Kidney (tissue), 14 donors: Measurements from ENCODE around the gene PLB1. TPM values are rescaled to one million over a fixed set of nuclear protein-coding genes. Genes with fewer than 3 reads are reported as not detected.
A peak's percentile ranks its signal among the peaks of the same experiment; 100 is the strongest.

Source experiments
- DNase-seq, 5 donors: peaks; one replicate each; pipeline ENCODE4 v3.0.0-alpha.2; 2013 to 2020
- FAIRE-seq: peaks from 2 replicates; lab custom pipeline; 2012; peaks lifted over from hg19 to GRCh38; lab: Jason Lieb, UNC
- H3K27ac ChIP-seq, 2 donors: one replicate each; pipeline ENCODE4 v1.7.0; 2013; ENCODE audit warnings: low read depth in 2 of 2, low read length in 2 of 2, inconsistent platforms in 1 of 2
- H3K27me3 ChIP-seq: one replicate; pipeline ENCODE4 v1.7.1; 2013; ENCODE audit warnings: low read length, inconsistent platforms; ENCODE audit not compliant: control insufficient read depth, insufficient read depth
- H3K36me3 ChIP-seq, 3 donors: one replicate each; pipeline versions ENCODE4 v1.7.0 to v1.7.1; 2013; ENCODE audit warnings: low read length in 3 of 3, control low read depth in 1 of 3, inconsistent platforms in 1 of 3; ENCODE audit not compliant: insufficient read depth in 3 of 3, control insufficient read depth in 2 of 3
- H3K4me1 ChIP-seq, 3 donors: one replicate each; pipeline versions ENCODE4 v1.7.0 to v1.7.1; 2013; ENCODE audit warnings: low read length in 3 of 3, inconsistent platforms in 1 of 3, low read depth in 1 of 3; ENCODE audit not compliant: control insufficient read depth in 2 of 3, insufficient read depth in 2 of 3
- H3K4me3 ChIP-seq, 3 donors: one replicate each; pipeline versions ENCODE4 v1.7.0 to v1.8.1; 2013; ENCODE audit warnings: low read length in 3 of 3, control low read depth in 1 of 3, inconsistent platforms in 1 of 3
- H3K9ac ChIP-seq, 3 donors: one replicate each; pipeline versions ENCODE4 v1.7.0 to v1.7.1; 2013; ENCODE audit warnings: low read length in 3 of 3, control low read depth in 1 of 3, inconsistent platforms in 1 of 3
- H3K9me3 ChIP-seq, 3 donors: one replicate each; pipeline versions ENCODE4 v1.7.0 to v1.7.1; 2013; ENCODE audit warnings: low read length in 3 of 3, control low read depth in 1 of 3, inconsistent platforms in 1 of 3; ENCODE audit not compliant: control insufficient read depth in 2 of 3, insufficient read depth in 1 of 3
- CTCF ChIP-seq: IDR thresholded peaks from 3 replicates; pipeline ENCODE4 v1.5.1; 2012; ENCODE audit warnings: mild to moderate bottlenecking, moderate library complexity, borderline replicate concordance; ENCODE audit not compliant: insufficient read depth; ENCODE audit errors: extremely low read depth
- intact Hi-C: fragments of 100-400 bp; cut with DNase I; formaldehyde crosslinking; loops from one replicate; pipeline ENCODE4 v1.11.1; 2022
- polyA plus RNA-seq: library from polyadenylated mRNA; stranded (reverse); fragments of 350-450 nt; fragmentation: Illumina TruSeq; extraction: RNeasy Lipid Tissue Mini Kit (QIAGEN cat#74804); gene quantifications from one replicate; pipeline ENCODE4 v1.2.3, GENCODE V29; 2014; ENCODE audit warnings: low read depth, low replicate concordance; ENCODE audit not compliant: insufficient read depth
- total RNA-seq: library from RNA; stranded (reverse); fragmentation: NEBNext Ultra II Directional; extraction: Animal tissue kit (Norgen Biotek cat#: 25700); gene quantifications from one replicate; pipeline ENCODE4 v1.2.1, GENCODE V29; 2021
- donor health status: control.
- donor health status: control.
- donor health status: control.
- donor health status: control.
- donor health status: control.
- donor health status: DM: yes; HTN: yes; CAD: no.
- donor health status: Normal renal cell carcinoma (clear cell type).

Gene PLB1
- total and polyA plus RNA-seq, 2 donors from 2014 or later = 0.95 to 6.8 TPM

GRCh38 chr2:28662044-28662443, 166.2 kb downstream of the PLB1 start:
- no peak overlapping the region for H3K9ac ChIP-seq
- DNase-seq (no peak), FAIRE-seq (no peak)
- intact Hi-C loops = no loop called here
- peak overlapping the region; percentile 10 to 29 for H3K27ac ChIP-seq
- H3K4me1 ChIP-seq = peaks cover 11 to 21% (median 16%) of the 10 kb centered on the region in 3 donors
- no peak overlapping the region for H3K4me3 ChIP-seq
- H3K27me3 ChIP-seq = no peaks in the 10 kb centered on the region
- no peaks in the 10 kb centered on the region for H3K36me3 ChIP-seq
- no peaks in the 10 kb centered on the region for H3K9me3 ChIP-seq
- TF ChIP-seq CTCF = no peak

GRCh38 chr2:28662468-28663181, 166.8 kb downstream of the PLB1 start:
- Histone ChIP-seq H3K27ac (peak overlapping the region; percentile 29 to 65), H3K4me3 (no peak overlapping the region), H3K9me3 (no peaks in the 10 kb centered on the region), H3K36me3 (no peaks in the 10 kb centered on the region), H3K9ac (peak overlapping the region in 1 of 3 donors; percentile 29), H3K27me3 (no peaks in the 10 kb centered on the region), H3K4me1 (peaks cover 11 to 21% (median 16%) of the 10 kb centered on the region in 3 donors)
- FAIRE-seq (no peak), DNase-seq (peak; percentile 80 to 91 (median 87))
- intact Hi-C loops = no loop called here
- TF ChIP-seq CTCF = no peak

GRCh38 chr2:28663359-28663758, 167.5 kb downstream of the PLB1 start:
- Histone ChIP-seq H3K4me1 (peaks cover 11 to 21% (median 16%) of the 10 kb centered on the region in 3 donors), H3K27ac (no peak overlapping the region), H3K9me3 (no peaks in the 10 kb centered on the region), H3K36me3 (no peaks in the 10 kb centered on the region), H3K27me3 (no peaks in the 10 kb centered on the region), H3K9ac (no peak overlapping the region), H3K4me3 (no peak overlapping the region)
- intact Hi-C loops = no loop called here
- FAIRE-seq (no peak), DNase-seq (peak in 1 of 5 donors; percentile 40)
- TF ChIP-seq CTCF = no peak
